Mesothelial cell of epicardium (in vitro differentiated cells): ENCODE measurements around the gene FZD1. TPM values are rescaled to one million over a fixed set of nuclear protein-coding genes. Genes with fewer than 3 reads are reported as not detected.
A peak's percentile ranks its signal among the peaks of the same experiment; 100 is the strongest.

ENCODE experiments used
- DNase-seq, 2 experiments: peaks; one replicate each; pipeline ENCODE4 v3.0.0; 2021; ENCODE audit warnings: low spot score in 2 of 2; ENCODE audit not compliant: unreplicated experiment in 2 of 2
- H3K27ac Mint-ChIP-seq: 2 replicates; pipeline ENCODE4 v1.8.0; 2021; ENCODE audit warnings: mixed read lengths
- H3K27me3 Mint-ChIP-seq: 2 replicates; pipeline ENCODE4 v1.8.0; 2021; ENCODE audit warnings: low read depth, mixed read lengths
- H3K36me3 Mint-ChIP-seq: 2 replicates; pipeline ENCODE4 v1.8.0; 2021; ENCODE audit warnings: mixed read lengths
- H3K4me1 Mint-ChIP-seq: 2 replicates; pipeline ENCODE4 v1.8.0; 2021; ENCODE audit warnings: mixed read lengths
- H3K4me3 Mint-ChIP-seq: 2 replicates; pipeline ENCODE4 v1.8.0; 2021; ENCODE audit warnings: mild to moderate bottlenecking, moderate library complexity, mixed read lengths
- H3K9me3 Mint-ChIP-seq: 2 replicates; pipeline ENCODE4 v1.8.0; 2021; ENCODE audit warnings: mixed read lengths
- total RNA-seq: library from RNA; stranded (reverse); gene quantifications from 3 replicates; pipeline ENCODE4 v1.2.1, GENCODE V29; 2021
- TF ChIP-seq, protein P1 (sequence below): fragments of 200-600 bp; sonication (generic); IDR thresholded peaks from one replicate; pipeline ENCODE4 v1.5.0; 2021; ENCODE audit warnings: antibody characterized with exemption; ENCODE audit not compliant: unreplicated experiment

Gene FZD1
- total RNA-seq, 1 donor from 2014 or later: 15.3 TPM

DNA sequence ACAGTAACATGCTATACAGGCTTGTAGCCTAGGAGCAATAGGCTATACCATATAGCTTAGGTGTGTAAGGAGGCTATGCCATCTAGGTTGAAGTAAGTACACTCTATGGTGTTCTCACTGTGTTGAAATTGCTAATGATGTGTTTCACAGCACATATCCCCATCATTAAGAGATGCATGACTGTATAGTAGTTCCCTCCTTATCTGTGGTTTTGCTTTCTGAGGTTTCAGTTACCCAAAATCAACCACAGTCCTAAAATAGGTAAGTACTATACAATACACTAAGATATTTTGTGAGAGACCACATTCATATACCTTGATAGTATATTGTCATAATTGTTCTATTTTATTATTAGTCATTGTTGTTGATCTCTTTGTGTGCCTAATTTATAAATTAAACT, 12.7 kb downstream of the FZD1 start:
- H3K27me3 Mint-ChIP-seq: peaks cover 5% of the 10 kb centered on the region
- no peak for DNase-seq
- H3K36me3 Mint-ChIP-seq: no peaks in the 10 kb centered on the region
- H3K4me1 Mint-ChIP-seq: peaks cover 7% of the 10 kb centered on the region
- no peak overlapping the region for H3K4me3 Mint-ChIP-seq
- no peak overlapping the region for H3K27ac Mint-ChIP-seq
- H3K9me3 Mint-ChIP-seq: peaks cover 1% of the 10 kb centered on the region
- TF ChIP-seq, protein P1, sequence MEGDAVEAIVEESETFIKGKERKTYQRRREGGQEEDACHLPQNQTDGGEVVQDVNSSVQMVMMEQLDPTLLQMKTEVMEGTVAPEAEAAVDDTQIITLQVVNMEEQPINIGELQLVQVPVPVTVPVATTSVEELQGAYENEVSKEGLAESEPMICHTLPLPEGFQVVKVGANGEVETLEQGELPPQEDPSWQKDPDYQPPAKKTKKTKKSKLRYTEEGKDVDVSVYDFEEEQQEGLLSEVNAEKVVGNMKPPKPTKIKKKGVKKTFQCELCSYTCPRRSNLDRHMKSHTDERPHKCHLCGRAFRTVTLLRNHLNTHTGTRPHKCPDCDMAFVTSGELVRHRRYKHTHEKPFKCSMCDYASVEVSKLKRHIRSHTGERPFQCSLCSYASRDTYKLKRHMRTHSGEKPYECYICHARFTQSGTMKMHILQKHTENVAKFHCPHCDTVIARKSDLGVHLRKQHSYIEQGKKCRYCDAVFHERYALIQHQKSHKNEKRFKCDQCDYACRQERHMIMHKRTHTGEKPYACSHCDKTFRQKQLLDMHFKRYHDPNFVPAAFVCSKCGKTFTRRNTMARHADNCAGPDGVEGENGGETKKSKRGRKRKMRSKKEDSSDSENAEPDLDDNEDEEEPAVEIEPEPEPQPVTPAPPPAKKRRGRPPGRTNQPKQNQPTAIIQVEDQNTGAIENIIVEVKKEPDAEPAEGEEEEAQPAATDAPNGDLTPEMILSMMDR: no peak

DNA sequence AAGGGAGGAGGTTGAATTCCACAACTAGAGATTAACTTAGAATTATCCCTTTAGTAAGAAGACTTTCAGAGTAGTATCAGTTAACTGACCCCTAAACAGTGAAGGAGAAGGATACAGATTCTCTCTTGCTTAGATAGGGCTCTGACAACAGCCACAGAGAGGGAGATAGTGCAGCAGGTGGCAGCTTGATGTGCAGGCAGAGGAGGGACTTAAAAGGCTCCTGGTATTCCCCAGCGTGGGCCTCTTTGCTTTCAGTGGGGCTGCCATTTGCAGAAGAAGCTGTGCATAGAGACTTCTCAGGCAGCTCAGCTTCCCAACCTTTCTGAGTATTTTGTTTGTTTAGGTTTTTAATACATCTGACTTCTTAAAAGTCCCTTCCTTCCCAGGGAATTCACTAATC, 16.0 kb downstream of the FZD1 start:
- peak overlapping the region; percentile 85 for H3K27ac Mint-ChIP-seq
- DNase-seq: no peak
- TF ChIP-seq, protein P1: no peak
- no peaks in the 10 kb centered on the region for H3K36me3 Mint-ChIP-seq
- H3K27me3 Mint-ChIP-seq: peaks cover 8% of the 10 kb centered on the region
- H3K9me3 Mint-ChIP-seq: peaks cover 4% of the 10 kb centered on the region
- H3K4me1 Mint-ChIP-seq: peaks cover 7% of the 10 kb centered on the region
- no peak overlapping the region for H3K4me3 Mint-ChIP-seq

DNA sequence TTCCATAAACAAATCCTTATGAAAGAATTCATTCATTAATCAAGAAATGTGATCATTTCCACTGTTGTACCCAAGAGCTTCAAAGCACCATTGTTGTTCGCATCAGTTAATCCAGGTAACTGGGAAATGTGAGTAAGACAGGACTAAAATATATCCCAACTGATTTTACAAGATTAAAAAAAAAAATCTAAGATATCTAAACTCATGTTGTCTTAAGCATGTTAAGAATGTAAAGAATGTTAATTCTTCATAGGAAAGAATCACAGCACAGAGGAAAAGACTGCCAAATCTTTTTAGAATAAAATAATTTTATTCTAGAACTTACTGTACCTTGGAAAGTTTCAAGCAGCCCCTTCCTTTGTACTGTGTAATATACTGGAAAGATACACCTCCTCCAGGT, 16.4 kb downstream of the FZD1 start:
- peak overlapping the region; percentile 85 for H3K27ac Mint-ChIP-seq
- no peak overlapping the region for H3K4me3 Mint-ChIP-seq
- no peaks in the 10 kb centered on the region for H3K36me3 Mint-ChIP-seq
- H3K4me1 Mint-ChIP-seq: peaks cover 10% of the 10 kb centered on the region
- peaks cover 8% of the 10 kb centered on the region for H3K27me3 Mint-ChIP-seq
- peaks cover 4% of the 10 kb centered on the region for H3K9me3 Mint-ChIP-seq
- no peak for DNase-seq
- TF ChIP-seq, protein P1: no peak

DNA sequence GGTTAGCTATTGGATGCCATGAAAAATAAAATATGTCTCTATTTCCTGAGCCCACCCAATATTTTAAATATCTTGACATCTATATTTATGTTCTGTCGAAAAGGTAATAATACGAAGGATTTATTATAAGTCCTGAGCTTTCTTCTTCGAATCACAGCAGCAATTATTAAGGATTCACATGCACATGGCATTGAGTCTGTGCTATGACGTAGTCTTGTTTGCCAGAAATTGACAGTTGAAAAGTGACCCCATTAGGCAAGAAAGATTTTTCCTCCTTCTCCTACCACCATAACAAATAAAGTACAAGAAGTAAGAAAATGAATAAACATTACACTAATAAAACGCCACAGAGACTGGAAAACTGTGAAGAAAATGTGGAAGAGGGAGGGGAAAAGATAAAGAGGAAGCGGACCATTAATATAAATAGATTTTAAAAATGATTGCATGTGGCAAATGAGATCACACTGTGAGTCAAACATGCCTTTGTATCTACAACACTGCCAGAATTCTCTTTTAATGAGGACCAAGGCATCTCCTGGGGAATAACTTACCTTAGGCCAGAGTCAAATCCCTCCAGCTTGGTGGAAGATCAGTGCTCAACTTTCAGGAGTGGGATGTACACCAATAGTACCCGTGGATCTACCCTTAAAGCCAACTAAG, 21.6 kb downstream of the FZD1 start:
- H3K27ac Mint-ChIP-seq: no peak overlapping the region
- peaks cover 3% of the 10 kb centered on the region for H3K27me3 Mint-ChIP-seq
- H3K36me3 Mint-ChIP-seq: no peaks in the 10 kb centered on the region
- H3K4me1 Mint-ChIP-seq: peaks cover 19% of the 10 kb centered on the region
- TF ChIP-seq, protein P1: no peak
- no peak for DNase-seq
- H3K9me3 Mint-ChIP-seq: peaks cover 4% of the 10 kb centered on the region
- H3K4me3 Mint-ChIP-seq: no peak overlapping the region

DNA sequence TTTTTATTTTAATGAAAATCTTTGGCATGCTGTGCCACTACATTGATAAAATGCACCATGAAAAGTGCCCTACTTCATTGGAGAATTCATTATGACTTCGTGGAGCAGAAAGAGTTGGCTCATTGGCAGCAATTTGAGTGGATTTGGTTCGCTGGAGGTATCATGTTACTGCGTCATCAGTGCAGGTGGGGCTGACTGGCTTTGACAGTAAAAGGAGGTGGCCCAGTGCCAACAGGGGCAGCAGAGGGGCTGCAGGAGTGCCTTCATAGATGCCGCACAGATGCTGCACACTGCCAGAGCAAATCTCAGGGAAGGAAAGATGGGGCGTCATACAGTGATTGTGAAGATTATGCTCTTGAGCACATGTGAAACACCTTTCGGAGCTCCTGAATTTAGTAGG, 22.2 kb downstream of the FZD1 start:
- DNase-seq: no peak
- Mint-ChIP-seq H3K9me3 (peaks cover 4% of the 10 kb centered on the region), H3K4me1 (peaks cover 19% of the 10 kb centered on the region), H3K27ac (no peak overlapping the region), H3K27me3 (peaks cover 3% of the 10 kb centered on the region), H3K36me3 (no peaks in the 10 kb centered on the region), H3K4me3 (no peak overlapping the region)
- TF ChIP-seq, protein P1: no peak
